Measurements from ENCODE around the gene INTS7.

GRCh38 chr1:212042436-212042835, 7.1 kb upstream of the INTS7 start:
- TF ChIP-seq EP300 (IDR thresholded peaks at IDR 0.05; ENCODE audit: borderline replicate concordance), result no peak
- no peak for TF ChIP-seq YY1 (IDR thresholded peaks at IDR 0.05; ENCODE audit: low read depth)
- no peak for TF ChIP-seq RAD21 (IDR thresholded peaks at IDR 0.05; ENCODE audit: low read depth)
- no peak for TF ChIP-seq TAF1 (IDR thresholded peaks at IDR 0.05; ENCODE audit: low read depth)
- TF ChIP-seq, protein P1, sequence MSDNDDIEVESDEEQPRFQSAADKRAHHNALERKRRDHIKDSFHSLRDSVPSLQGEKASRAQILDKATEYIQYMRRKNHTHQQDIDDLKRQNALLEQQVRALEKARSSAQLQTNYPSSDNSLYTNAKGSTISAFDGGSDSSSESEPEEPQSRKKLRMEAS (IDR thresholded peaks at IDR 0.05), result no peak
- TF ChIP-seq, protein P2, sequence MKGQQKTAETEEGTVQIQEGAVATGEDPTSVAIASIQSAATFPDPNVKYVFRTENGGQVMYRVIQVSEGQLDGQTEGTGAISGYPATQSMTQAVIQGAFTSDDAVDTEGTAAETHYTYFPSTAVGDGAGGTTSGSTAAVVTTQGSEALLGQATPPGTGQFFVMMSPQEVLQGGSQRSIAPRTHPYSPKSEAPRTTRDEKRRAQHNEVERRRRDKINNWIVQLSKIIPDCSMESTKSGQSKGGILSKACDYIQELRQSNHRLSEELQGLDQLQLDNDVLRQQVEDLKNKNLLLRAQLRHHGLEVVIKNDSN (IDR thresholded peaks at IDR 0.05), result no peak
- no peak for TF ChIP-seq TEAD4 (IDR thresholded peaks at IDR 0.05)
- no peak for TF ChIP-seq NFIC (IDR thresholded peaks at IDR 0.05)
- no peak for TF ChIP-seq TCF12 (IDR thresholded peaks at IDR 0.05; ENCODE audit: low read depth)
- no peak for TF ChIP-seq ZBTB7A (IDR thresholded peaks at IDR 0.05; ENCODE audit: low read depth)
- TF ChIP-seq REST (IDR thresholded peaks at IDR 0.05; ENCODE audit: low read depth), result no peak
- no peak for TF ChIP-seq CEBPB (IDR thresholded peaks at IDR 0.05)
- TF ChIP-seq EGR1 (IDR thresholded peaks at IDR 0.05), result no peak
